ENCODE measurements around the gene AIRE.

DNA sequence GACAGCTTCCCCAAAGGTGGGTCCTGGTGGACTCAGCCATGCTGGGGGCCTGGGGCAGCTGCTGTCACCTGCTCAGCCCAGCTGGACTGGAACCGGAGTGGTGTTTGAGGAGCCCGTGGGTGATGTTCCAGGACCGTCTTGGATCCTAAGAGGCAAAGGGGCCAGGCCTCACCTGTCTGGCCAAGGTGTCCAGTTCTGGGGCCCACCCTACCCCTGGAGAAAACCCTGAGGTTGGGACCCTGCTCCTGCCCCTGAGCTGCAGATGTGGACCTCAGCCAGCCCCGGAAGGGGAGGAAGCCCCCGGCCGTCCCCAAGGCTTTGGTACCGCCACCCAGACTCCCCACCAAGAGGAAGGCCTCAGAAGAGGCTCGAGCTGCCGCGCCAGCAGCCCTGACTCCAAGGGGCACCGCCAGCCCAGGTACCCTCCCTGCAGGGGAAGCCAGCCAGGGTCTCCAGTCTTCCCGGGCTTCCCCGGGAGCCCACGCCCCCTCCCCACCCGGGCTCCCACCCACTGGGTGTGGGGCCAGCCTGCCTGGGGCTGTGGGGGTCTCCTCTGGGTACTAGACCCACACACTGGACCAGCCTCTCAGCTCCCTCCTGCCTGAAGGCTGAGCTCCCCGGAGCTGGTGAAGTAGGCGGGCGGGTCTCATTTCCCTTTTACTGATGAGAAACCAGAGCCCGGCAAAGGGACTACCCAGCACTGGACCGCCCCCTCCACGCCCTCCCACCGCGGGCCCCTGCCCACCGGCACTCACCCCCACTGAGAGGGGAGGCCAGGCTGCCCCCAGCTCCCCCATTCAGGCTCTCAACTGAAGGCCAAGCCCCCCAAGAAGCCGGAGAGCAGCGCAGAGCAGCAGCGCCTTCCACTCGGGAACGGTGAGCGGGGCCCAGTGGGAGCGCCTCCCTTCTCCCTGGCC is 1.3 kb downstream of the AIRE start:
- TF ChIP-seq EZH2 (IDR thresholded peaks at IDR 0.05): no peak
- no peak for TF ChIP-seq POLR2AphosphoS5 (IDR thresholded peaks at IDR 0.05; ENCODE audit: borderline replicate concordance, low read depth, low read length)
- TF ChIP-seq FOXP2 (optimal IDR thresholded peaks at IDR 0.05; ENCODE audit: control extremely low read depth, extremely low read length, insufficient read depth): no peak

Data from SK-N-MC (cell line).